Mesenchymal stem cell (in vitro differentiated cells and primary cell): ENCODE data around the gene TNS1.

Experiments used
- DNase-seq: peaks from one replicate; pipeline ENCODE4 v3.0.0-alpha.2; 2013
- H2AFZ ChIP-seq: one replicate; pipeline ENCODE4 v1.6.1; 2013; ENCODE audit warnings: low read depth, mild to moderate bottlenecking, control low read depth, inconsistent platforms, low read length, moderate library complexity
- H2AK5ac ChIP-seq: 2 replicates; pipeline ENCODE4 v1.6.1; 2013; ENCODE audit warnings: low read length, moderate library complexity, mild to moderate bottlenecking, inconsistent platforms; ENCODE audit not compliant: severe bottlenecking
- H2BK120ac ChIP-seq: one replicate; pipeline ENCODE4 v1.6.1; 2013; ENCODE audit warnings: low read depth, mild to moderate bottlenecking, inconsistent platforms, low read length, moderate library complexity
- H2BK12ac ChIP-seq, 2 experiments: one replicate each; pipeline ENCODE4 v1.6.1; 2013; ENCODE audit warnings: inconsistent platforms in 2 of 2, low read length in 2 of 2, mild to moderate bottlenecking in 2 of 2, moderate library complexity in 2 of 2, control low read depth in 1 of 2
- H2BK15ac ChIP-seq: one replicate; pipeline ENCODE4 v1.6.1; 2013; ENCODE audit warnings: mild to moderate bottlenecking, low read depth, inconsistent platforms; ENCODE audit not compliant: poor library complexity, severe bottlenecking
- H2BK5ac ChIP-seq: 2 replicates; pipeline ENCODE4 v1.6.1; 2013; ENCODE audit warnings: low read depth, mild to moderate bottlenecking, low read length, control low read depth, inconsistent platforms; ENCODE audit not compliant: poor library complexity, severe bottlenecking
- H3K14ac ChIP-seq, 2 experiments: one replicate each; pipeline ENCODE4 v1.6.1; 2013; ENCODE audit warnings: inconsistent platforms in 2 of 2, low read length in 2 of 2, control low read depth in 1 of 2, mild to moderate bottlenecking in 1 of 2, moderate library complexity in 1 of 2
- H3K18ac ChIP-seq, 2 experiments: one replicate each; pipeline ENCODE4 v1.6.1; 2013; ENCODE audit warnings: inconsistent platforms in 2 of 2, low read length in 2 of 2, control low read depth in 1 of 2, low read depth in 1 of 2, mild to moderate bottlenecking in 1 of 2
- H3K23ac ChIP-seq, 2 experiments: one replicate each; pipeline ENCODE4 v1.6.1; 2013; ENCODE audit warnings: inconsistent platforms in 2 of 2, low read length in 2 of 2, mild to moderate bottlenecking in 2 of 2, moderate library complexity in 2 of 2, control low read depth in 1 of 2
- H3K27ac ChIP-seq: 2 replicates; pipeline ENCODE4 v1.5.1; 2013; ENCODE audit warnings: mild to moderate bottlenecking, moderate library complexity, low read length, control low read depth, inconsistent platforms; ENCODE audit not compliant: poor library complexity, severe bottlenecking
- H3K27me3 ChIP-seq, 2 experiments: 2 replicates each; pipeline versions ENCODE4 v1.6.1 to v1.7.0; 2013; ENCODE audit warnings: low read length in 2 of 2, mild to moderate bottlenecking in 2 of 2, moderate library complexity in 2 of 2, control low read depth in 1 of 2, inconsistent platforms in 1 of 2; ENCODE audit not compliant: control insufficient read depth in 1 of 2, insufficient read depth in 1 of 2
- H3K36me3 ChIP-seq, 2 experiments: 2 replicates each; pipeline versions ENCODE4 v1.6.1 to v1.7.0; 2013; ENCODE audit warnings: low read length in 2 of 2, control low read depth in 1 of 2, inconsistent platforms in 1 of 2, low read depth in 1 of 2, mild to moderate bottlenecking in 1 of 2; ENCODE audit not compliant: insufficient read depth in 2 of 2, control insufficient read depth in 1 of 2
- H3K4ac ChIP-seq, 2 experiments: one replicate each; pipeline ENCODE4 v1.6.1; 2013; ENCODE audit warnings: inconsistent platforms in 2 of 2, low read length in 2 of 2, mild to moderate bottlenecking in 2 of 2, moderate library complexity in 2 of 2, control low read depth in 1 of 2, low read depth in 1 of 2
- H3K4me1 ChIP-seq: 2 replicates; pipeline ENCODE4 v1.6.1; 2013; ENCODE audit warnings: low read depth, low read length, control low read depth; ENCODE audit not compliant: control insufficient read depth, insufficient read depth
- H3K4me2 ChIP-seq: 2 replicates; pipeline ENCODE4 v1.6.1; 2013; ENCODE audit warnings: low read length, mild to moderate bottlenecking, inconsistent platforms; ENCODE audit not compliant: poor library complexity, severe bottlenecking
- H3K4me3 ChIP-seq, 2 experiments: 2 replicates each; pipeline versions ENCODE4 v1.5.1 to v1.7.0; 2013; ENCODE audit warnings: low read length in 2 of 2, mild to moderate bottlenecking in 2 of 2, control low read depth in 1 of 2, low read depth in 1 of 2; ENCODE audit not compliant: insufficient read depth in 1 of 2
- H3K79me1 ChIP-seq: replicated peaks from 2 replicates; pipeline ENCODE4 v1.6.1; 2013; ENCODE audit warnings: mild to moderate bottlenecking, control low read depth, low read length, inconsistent platforms; ENCODE audit not compliant: poor library complexity, severe bottlenecking
- H3K9ac ChIP-seq: 2 replicates; pipeline ENCODE4 v1.7.0; 2013; ENCODE audit warnings: mild to moderate bottlenecking, low read length, moderate library complexity
- H3K9me3 ChIP-seq: 2 replicates; pipeline ENCODE4 v1.7.0; 2013; ENCODE audit warnings: mild to moderate bottlenecking, low read length; ENCODE audit not compliant: control insufficient read depth
- H4K8ac ChIP-seq: one replicate; pipeline ENCODE4 v1.6.1; 2013; ENCODE audit warnings: inconsistent platforms, mild to moderate bottlenecking, low read length, moderate library complexity
- H4K91ac ChIP-seq: one replicate; pipeline ENCODE4 v1.6.1; 2013; ENCODE audit warnings: mild to moderate bottlenecking, low read length, inconsistent platforms
- WGBS: methylation state at CpG from one replicate; pipeline ENCODE4 v1.1.7; 2013; ENCODE audit warnings: mixed read lengths; 5-methylcytosine and 5-hydroxymethylcytosine counted together

Gene TNS1

DNA sequence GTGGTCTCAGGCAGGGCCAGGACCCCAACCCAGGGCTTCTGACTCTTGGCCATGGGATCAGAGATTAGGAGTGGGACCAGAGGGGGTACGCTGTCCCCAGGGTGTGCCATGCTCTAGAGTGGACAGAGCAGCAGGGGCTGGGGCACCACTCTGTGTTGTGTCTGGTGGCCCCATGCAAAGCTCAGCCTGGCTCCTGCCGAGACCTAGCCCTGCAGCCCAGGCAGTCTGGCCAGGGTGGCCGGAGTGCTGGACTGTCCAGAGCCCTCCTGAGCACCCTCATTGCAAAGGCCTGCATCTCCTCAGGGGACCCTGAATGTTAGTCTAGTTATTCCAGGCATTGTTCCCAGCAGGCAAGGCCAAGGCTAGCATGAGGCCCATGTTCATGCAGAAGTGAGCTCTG lies 162.3 kb downstream of the TNS1 start:
- H2AFZ ChIP-seq = no peak overlapping the region
- H3K4ac ChIP-seq = no peak overlapping the region
- no peak overlapping the region for H4K8ac ChIP-seq
- H3K4me2 ChIP-seq = no peak overlapping the region
- no peak overlapping the region for H2BK12ac ChIP-seq
- peaks cover 7% of the 10 kb centered on the region for H3K9me3 ChIP-seq
- no peak overlapping the region for H3K23ac ChIP-seq
- no peak overlapping the region for H3K18ac ChIP-seq
- no peak overlapping the region for H3K27ac ChIP-seq
- H3K27me3 ChIP-seq = no peaks in the 10 kb centered on the region
- no peak overlapping the region for H2BK120ac ChIP-seq
- peaks cover 21% of the 10 kb centered on the region for H3K79me1 ChIP-seq
- H3K14ac ChIP-seq = no peak overlapping the region
- no peak overlapping the region for H2AK5ac ChIP-seq
- no peak for DNase-seq
- no peak overlapping the region for H4K91ac ChIP-seq
- no peak overlapping the region for H2BK15ac ChIP-seq
- no peak overlapping the region for H2BK5ac ChIP-seq
- WGBS = 90% methylated on average over 3 of the region's 3 CpGs
- H3K36me3 ChIP-seq = peaks cover 64 to 66% of the 10 kb centered on the region in 2 experiments
- no peak overlapping the region for H3K4me3 ChIP-seq
- H3K4me1 ChIP-seq = peaks cover 11% of the 10 kb centered on the region
- no peak overlapping the region for H3K9ac ChIP-seq

DNA sequence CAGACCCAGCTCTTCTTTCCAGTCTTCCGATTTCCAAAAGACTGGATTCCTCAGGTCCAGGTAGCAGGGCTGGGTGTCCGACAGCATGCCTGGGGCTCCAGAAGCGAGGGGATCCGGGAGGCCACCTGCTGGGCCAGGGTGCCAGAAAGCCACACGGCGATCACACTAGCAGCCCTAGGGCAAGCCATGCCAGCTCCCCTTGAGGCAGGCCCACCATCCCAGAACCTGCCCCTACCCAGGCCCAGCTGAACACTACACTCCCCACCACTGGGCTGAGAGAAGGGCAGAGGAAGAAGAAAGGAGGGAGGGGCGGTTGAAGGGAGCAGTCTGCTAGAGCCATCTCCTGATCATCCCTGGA lies 163.1 kb downstream of the TNS1 start:
- H3K4me2 ChIP-seq = no peak overlapping the region
- DNase-seq = no peak
- H3K14ac ChIP-seq = no peak overlapping the region
- no peak overlapping the region for H3K4me3 ChIP-seq
- H3K27ac ChIP-seq = no peak overlapping the region
- WGBS = 97% methylated on average over 7 of the region's 7 CpGs
- no peak overlapping the region for H3K4ac ChIP-seq
- no peak overlapping the region for H2BK12ac ChIP-seq
- no peak overlapping the region for H4K8ac ChIP-seq
- peaks cover 63 to 66% of the 10 kb centered on the region in 2 experiments for H3K36me3 ChIP-seq
- H2AK5ac ChIP-seq = no peak overlapping the region
- no peaks in the 10 kb centered on the region for H3K27me3 ChIP-seq
- no peak overlapping the region for H2AFZ ChIP-seq
- H3K9ac ChIP-seq = no peak overlapping the region
- no peak overlapping the region for H2BK5ac ChIP-seq
- H3K9me3 ChIP-seq = peaks cover 2% of the 10 kb centered on the region
- H3K79me1 ChIP-seq = peaks cover 18% of the 10 kb centered on the region
- no peak overlapping the region for H2BK15ac ChIP-seq
- H2BK120ac ChIP-seq = no peak overlapping the region
- H4K91ac ChIP-seq = no peak overlapping the region
- H3K18ac ChIP-seq = no peak overlapping the region
- no peak overlapping the region for H3K23ac ChIP-seq
- peaks cover 14% of the 10 kb centered on the region for H3K4me1 ChIP-seq

DNA sequence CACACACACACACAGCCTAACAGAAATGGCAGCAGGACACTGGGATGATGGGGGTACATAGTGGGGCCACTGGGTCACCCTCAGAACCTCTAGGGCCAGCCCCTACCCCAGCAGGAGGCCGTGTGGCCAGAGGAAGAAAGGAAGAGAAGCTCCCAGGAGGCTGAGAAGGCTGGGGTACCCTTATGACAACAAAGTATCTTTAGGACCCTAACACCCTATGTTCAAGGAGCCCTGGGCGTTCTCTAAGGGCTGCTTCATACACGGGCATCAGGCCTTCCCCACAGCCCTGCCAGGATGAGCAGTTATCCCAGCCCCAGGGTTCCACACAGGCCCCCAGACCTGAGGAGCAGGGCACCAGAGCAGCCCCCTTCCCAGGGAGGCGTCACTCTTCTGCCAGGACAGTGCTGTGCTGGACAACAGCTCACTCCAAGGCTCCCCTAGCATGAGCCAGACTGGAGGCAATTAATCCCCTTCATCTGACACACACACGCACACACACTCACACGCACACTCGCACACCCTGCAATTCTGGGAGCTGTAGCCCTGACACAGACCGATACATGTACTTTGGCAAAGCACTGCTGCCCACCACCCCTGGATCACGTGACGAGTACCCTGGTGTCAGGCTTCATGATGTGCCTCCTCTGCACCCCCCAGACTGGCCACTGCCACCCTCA lies 163.6 kb downstream of the TNS1 start:
- H3K27me3 ChIP-seq = no peaks in the 10 kb centered on the region
- H3K27ac ChIP-seq = no peak overlapping the region
- no peak overlapping the region for H2AFZ ChIP-seq
- H3K4me1 ChIP-seq = peaks cover 14% of the 10 kb centered on the region
- 94% methylated on average over 9 of the region's 10 CpGs for WGBS
- no peak overlapping the region for H2BK5ac ChIP-seq
- no peak overlapping the region for H3K18ac ChIP-seq
- H2BK15ac ChIP-seq = no peak overlapping the region
- no peak overlapping the region for H3K4me2 ChIP-seq
- peaks cover 66 to 68% of the 10 kb centered on the region in 2 experiments for H3K36me3 ChIP-seq
- peaks cover 17% of the 10 kb centered on the region for H3K79me1 ChIP-seq
- no peak overlapping the region for H2AK5ac ChIP-seq
- H3K9ac ChIP-seq = no peak overlapping the region
- peak overlapping the region; percentile 9 for H4K91ac ChIP-seq
- no peak overlapping the region for H2BK12ac ChIP-seq
- H3K23ac ChIP-seq = no peak overlapping the region
- no peak overlapping the region for H3K14ac ChIP-seq
- H2BK120ac ChIP-seq = no peak overlapping the region
- DNase-seq = no peak
- H3K4me3 ChIP-seq = no peak overlapping the region
- H3K9me3 ChIP-seq = no peaks in the 10 kb centered on the region
- no peak overlapping the region for H3K4ac ChIP-seq
- no peak overlapping the region for H4K8ac ChIP-seq

DNA sequence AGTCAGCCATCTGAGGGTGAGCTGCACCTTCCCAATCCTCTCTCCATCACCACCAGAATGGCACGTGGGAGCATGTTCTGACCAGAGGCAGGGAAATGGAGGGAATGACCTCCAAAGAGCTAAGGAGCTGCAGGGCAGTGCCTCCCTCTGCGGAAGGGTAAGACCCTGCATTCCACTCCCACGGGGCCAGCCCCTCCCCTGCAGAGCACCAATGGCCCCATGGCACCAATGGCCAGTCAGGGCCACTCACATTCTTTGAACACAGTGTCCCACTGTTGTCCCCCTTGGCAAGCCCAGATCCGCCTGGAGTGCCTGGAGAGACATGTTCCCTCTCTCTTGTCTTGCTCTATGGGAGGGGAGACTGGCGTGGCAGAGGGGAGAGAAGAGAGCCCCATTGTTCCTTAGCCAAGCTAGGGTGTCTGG lies 164.4 kb downstream of the TNS1 start:
- Histone ChIP-seq H2AK5ac (no peak overlapping the region), H3K27me3 (no peaks in the 10 kb centered on the region), H4K8ac (no peak overlapping the region), H2BK120ac (no peak overlapping the region), H3K18ac (no peak overlapping the region), H2BK5ac (no peak overlapping the region), H2BK15ac (no peak overlapping the region), H3K27ac (no peak overlapping the region), H3K14ac (no peak overlapping the region), H2AFZ (no peak overlapping the region), H3K9me3 (no peaks in the 10 kb centered on the region), H3K4ac (no peak overlapping the region), H4K91ac (no peak overlapping the region), H3K36me3 (peaks cover 66 to 73% of the 10 kb centered on the region in 2 experiments), H3K9ac (no peak overlapping the region), H3K4me1 (peaks cover 14% of the 10 kb centered on the region), H3K4me3 (no peak overlapping the region), H3K79me1 (peaks cover 17% of the 10 kb centered on the region), H3K4me2 (no peak overlapping the region), H2BK12ac (no peak overlapping the region), H3K23ac (no peak overlapping the region)
- WGBS = 93% methylated on average over 5 of the region's 5 CpGs
- no peak for DNase-seq
